Measurements from ENCODE around the gene TSKS. TPM values are rescaled to one million over a fixed set of nuclear protein-coding genes. Genes with fewer than 3 reads are reported as not detected.

Gene TSKS
- polyA plus RNA-seq, 4 donors = 0.07 to 0.54 (median 0.28) TPM; not detected in 1

DNA sequence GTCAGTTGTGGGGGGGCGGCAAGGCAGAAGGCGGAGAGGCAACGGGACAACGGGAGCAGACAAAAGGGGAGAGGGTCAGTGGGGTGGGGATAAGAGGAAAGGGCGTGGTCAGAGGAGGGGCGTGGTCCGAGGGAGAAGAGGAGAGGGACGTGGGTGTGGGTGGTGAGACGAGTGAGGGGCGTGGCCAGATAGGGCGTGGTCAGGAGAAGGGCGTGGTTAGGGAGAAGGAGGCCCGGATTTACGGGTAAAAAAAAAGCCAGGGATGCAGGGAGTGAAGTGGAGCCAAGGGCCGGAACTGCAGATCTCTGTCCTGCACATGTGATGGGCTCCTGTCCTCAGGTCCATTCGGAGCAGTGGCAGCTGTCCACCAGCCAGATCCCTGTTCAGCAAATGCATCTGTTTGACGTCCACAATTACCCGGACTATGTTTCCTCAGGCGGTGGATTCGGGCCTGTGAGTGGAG lies 50.7 kb downstream of the TSKS start:
- H3K27ac ChIP-seq (ENCODE audit: low read depth in 1 of 3, low read length in 2 of 3) = no peak overlapping the region
- WGBS, 3 donors = 51 to 62% (median 61%) methylated on average over 18 to 20 of the region's 20 CpGs
- no peak overlapping the region for H3K4me3 ChIP-seq (ENCODE audit: low read depth in 1 of 3, low read length in 3 of 3)
- no peaks in the 10 kb centered on the region for H3K36me3 ChIP-seq (ENCODE audit: control insufficient read depth in 3 of 3, insufficient read depth in 2 of 3, low read depth in 1 of 3, low read length in 3 of 3)
- H3K27me3 ChIP-seq (ENCODE audit: control insufficient read depth in 3 of 3, insufficient read depth in 3 of 3, low read length in 3 of 3) = no peaks in the 10 kb centered on the region
- H3K9me3 ChIP-seq (ENCODE audit: control insufficient read depth in 2 of 2, insufficient read depth in 1 of 2, low read depth in 1 of 2, low read length in 1 of 2) = no peaks in the 10 kb centered on the region
- H3K4me1 ChIP-seq (ENCODE audit: control insufficient read depth in 3 of 3, insufficient read depth in 2 of 3, low read depth in 1 of 3, low read length in 2 of 3) = no peaks in the 10 kb centered on the region
- DNase-seq (no peak), FAIRE-seq (no peak)

DNA sequence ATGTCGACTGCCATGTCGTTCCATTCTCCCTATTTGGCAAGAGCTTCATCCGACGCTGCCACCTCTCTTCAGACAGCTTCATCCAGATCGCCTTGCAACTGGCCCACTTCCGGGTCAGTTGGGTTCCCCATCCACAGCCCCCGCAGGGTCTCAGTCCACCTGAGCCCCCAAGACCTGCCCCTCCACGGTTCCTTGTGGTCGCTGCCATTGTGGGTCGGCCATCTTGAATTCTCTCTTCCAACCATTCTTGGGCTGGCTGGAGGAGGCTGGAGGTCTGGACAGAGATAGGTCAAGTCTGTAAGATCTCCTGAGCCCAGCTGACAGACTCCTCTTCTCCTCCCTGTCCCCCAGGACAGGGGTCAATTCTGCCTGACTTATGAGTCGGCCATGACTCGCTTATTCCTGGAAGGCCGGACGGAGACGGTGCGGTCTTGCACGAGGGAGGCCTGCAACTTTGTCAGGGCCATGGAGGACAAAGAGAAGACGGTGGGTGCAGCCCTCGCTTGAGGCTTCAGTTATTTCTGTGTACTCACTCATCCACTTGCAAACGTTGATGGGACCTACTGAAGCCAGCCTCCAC lies 52.6 kb downstream of the TSKS start:
- no peak overlapping the region for H3K4me3 ChIP-seq (ENCODE audit: low read depth in 1 of 3, low read length in 3 of 3)
- no peak for FAIRE-seq
- no peaks in the 10 kb centered on the region for H3K27me3 ChIP-seq (ENCODE audit: control insufficient read depth in 3 of 3, insufficient read depth in 3 of 3, low read length in 3 of 3)
- peaks cover 0 to 4% (median 0%) of the 10 kb centered on the region in 3 donors for H3K36me3 ChIP-seq (ENCODE audit: control insufficient read depth in 3 of 3, insufficient read depth in 2 of 3, low read depth in 1 of 3, low read length in 3 of 3)
- H3K27ac ChIP-seq (ENCODE audit: low read depth in 1 of 3, low read length in 2 of 3) = no peak overlapping the region
- DNase-seq = no peak
- no peaks in the 10 kb centered on the region for H3K4me1 ChIP-seq (ENCODE audit: control insufficient read depth in 3 of 3, insufficient read depth in 2 of 3, low read depth in 1 of 3, low read length in 2 of 3)
- 93 to 95% (median 93%) methylated on average over 20 of the region's 20 CpGs for WGBS, 3 donors
- no peaks in the 10 kb centered on the region for H3K9me3 ChIP-seq (ENCODE audit: control insufficient read depth in 2 of 2, insufficient read depth in 1 of 2, low read depth in 1 of 2, low read length in 1 of 2)

DNA sequence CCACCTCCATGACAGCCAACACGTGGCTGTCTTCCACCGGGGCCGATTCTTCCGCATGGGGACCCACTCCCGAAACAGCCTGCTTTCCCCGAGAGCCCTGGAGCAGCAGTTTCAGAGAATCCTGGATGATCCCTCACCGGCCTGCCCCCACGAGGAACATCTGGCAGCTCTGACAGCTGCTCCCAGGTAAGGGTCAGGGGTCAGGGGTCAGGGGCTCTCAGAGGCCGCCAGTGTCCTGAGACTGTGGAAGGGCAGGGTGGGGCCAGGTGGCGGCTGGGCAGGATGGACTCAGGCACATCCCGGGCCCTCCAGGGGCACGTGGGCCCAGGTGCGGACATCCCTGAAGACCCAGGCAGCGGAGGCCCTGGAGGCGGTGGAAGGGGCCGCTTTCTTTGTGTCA lies 57.2 kb downstream of the TSKS start:
- FAIRE-seq (no peak), DNase-seq (no peak)
- Histone ChIP-seq H3K4me1 (ENCODE audit: control insufficient read depth in 3 of 3, insufficient read depth in 2 of 3, low read depth in 1 of 3, low read length in 2 of 3) (no peaks in the 10 kb centered on the region), H3K9me3 (ENCODE audit: control insufficient read depth in 2 of 2, insufficient read depth in 1 of 2, low read depth in 1 of 2, low read length in 1 of 2) (no peaks in the 10 kb centered on the region), H3K36me3 (ENCODE audit: control insufficient read depth in 3 of 3, insufficient read depth in 2 of 3, low read depth in 1 of 3, low read length in 3 of 3) (peaks cover 0 to 4% (median 0%) of the 10 kb centered on the region in 3 donors), H3K27ac (ENCODE audit: low read depth in 1 of 3, low read length in 2 of 3) (no peak overlapping the region), H3K4me3 (ENCODE audit: low read depth in 1 of 3, low read length in 3 of 3) (no peak overlapping the region), H3K27me3 (ENCODE audit: control insufficient read depth in 3 of 3, insufficient read depth in 3 of 3, low read length in 3 of 3) (peaks cover 0 to 10% (median 3%) of the 10 kb centered on the region in 3 donors)
- 77 to 87% (median 83%) methylated on average over 13 to 16 of the region's 16 CpGs for WGBS, 3 donors

DNA sequence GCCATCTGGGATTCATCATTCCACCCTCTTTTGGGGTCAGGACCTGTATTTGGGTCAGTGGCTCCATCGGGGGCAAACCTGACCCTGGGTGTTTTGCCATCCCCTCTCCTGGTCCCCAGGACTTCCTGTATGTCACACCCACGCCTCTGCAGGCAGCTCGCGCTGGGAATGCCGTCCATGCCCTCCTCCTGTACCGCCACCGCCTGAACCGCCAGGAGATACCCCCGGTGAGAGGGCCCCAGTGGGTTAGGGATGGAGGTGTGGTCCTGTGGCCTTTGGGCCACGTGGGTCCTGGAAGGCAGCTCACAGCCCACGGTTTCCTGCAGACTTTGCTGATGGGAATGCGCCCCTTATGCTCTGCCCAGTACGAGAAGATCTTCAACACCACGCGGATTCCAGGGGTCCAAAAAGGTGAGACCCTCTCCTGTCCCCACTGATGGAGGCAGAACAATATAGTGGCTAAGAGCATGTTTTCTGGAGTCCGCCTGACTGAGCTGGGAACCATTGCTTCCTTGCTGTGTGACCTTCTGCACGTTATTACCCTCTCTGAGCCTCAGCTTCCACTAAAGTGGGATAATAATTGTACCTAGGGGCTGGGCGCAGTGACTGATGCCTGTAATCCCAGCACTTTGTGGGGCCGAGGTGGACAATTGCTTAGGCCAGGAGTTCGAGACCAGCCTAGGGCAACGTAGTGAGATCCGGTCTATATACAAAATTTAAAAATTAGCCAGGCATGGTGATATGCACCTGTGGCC lies 58.0 kb downstream of the TSKS start:
- Histone ChIP-seq H3K27ac (ENCODE audit: low read depth in 1 of 3, low read length in 2 of 3) (no peak overlapping the region), H3K9me3 (ENCODE audit: control insufficient read depth in 2 of 2, insufficient read depth in 1 of 2, low read depth in 1 of 2, low read length in 1 of 2) (no peaks in the 10 kb centered on the region), H3K4me1 (ENCODE audit: control insufficient read depth in 3 of 3, insufficient read depth in 2 of 3, low read depth in 1 of 3, low read length in 2 of 3) (no peaks in the 10 kb centered on the region), H3K4me3 (ENCODE audit: low read depth in 1 of 3, low read length in 3 of 3) (no peak overlapping the region), H3K36me3 (ENCODE audit: control insufficient read depth in 3 of 3, insufficient read depth in 2 of 3, low read depth in 1 of 3, low read length in 3 of 3) (peaks cover 0 to 4% (median 0%) of the 10 kb centered on the region in 3 donors), H3K27me3 (ENCODE audit: control insufficient read depth in 3 of 3, insufficient read depth in 3 of 3, low read length in 3 of 3) (peaks cover 0 to 14% (median 3%) of the 10 kb centered on the region in 3 donors)
- 83 to 87% (median 85%) methylated on average over 22 of the region's 22 CpGs for WGBS, 3 donors
- FAIRE-seq = no peak
- no peak for DNase-seq

DNA sequence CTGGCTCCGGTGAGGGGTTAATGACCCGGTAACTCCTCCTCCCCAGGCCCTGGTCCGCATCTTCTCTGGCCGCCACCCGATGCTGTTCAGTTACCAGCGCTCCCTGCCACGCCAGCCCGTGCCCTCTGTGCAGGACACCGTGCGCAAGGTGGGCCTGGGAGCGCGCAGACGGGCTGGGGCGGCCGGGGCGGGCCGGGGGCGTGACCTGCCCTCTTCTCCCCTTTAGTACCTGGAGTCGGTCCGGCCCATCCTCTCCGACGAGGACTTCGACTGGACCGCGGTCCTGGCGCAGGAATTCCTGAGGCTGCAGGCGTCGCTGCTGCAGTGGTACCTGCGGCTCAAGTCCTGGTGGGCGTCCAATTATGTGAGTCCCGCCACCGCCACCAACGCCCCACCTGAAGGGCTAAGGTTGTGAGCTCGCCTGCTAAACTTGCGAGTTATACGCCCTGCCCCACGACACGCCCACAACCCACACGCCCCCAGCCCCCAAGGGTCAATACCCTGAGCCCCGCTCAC lies 61.8 kb downstream of the TSKS start:
- Histone ChIP-seq H3K4me3 (ENCODE audit: low read depth in 1 of 3, low read length in 3 of 3) (no peak overlapping the region), H3K4me1 (ENCODE audit: control insufficient read depth in 3 of 3, insufficient read depth in 2 of 3, low read depth in 1 of 3, low read length in 2 of 3) (no peaks in the 10 kb centered on the region), H3K27ac (ENCODE audit: low read depth in 1 of 3, low read length in 2 of 3) (no peak overlapping the region), H3K9me3 (ENCODE audit: control insufficient read depth in 2 of 2, insufficient read depth in 1 of 2, low read depth in 1 of 2, low read length in 1 of 2) (no peaks in the 10 kb centered on the region), H3K27me3 (ENCODE audit: control insufficient read depth in 3 of 3, insufficient read depth in 3 of 3, low read length in 3 of 3) (peaks cover 0 to 14% (median 3%) of the 10 kb centered on the region in 3 donors), H3K36me3 (ENCODE audit: control insufficient read depth in 3 of 3, insufficient read depth in 2 of 3, low read depth in 1 of 3, low read length in 3 of 3) (peaks cover 0 to 4% (median 0%) of the 10 kb centered on the region in 3 donors)
- FAIRE-seq (no peak), DNase-seq (no peak)
- WGBS, 3 donors = 24 to 47% (median 36%) methylated on average over 30 to 40 of the region's 40 CpGs

GRCh38 chr19:49700563-49700962 lies 62.5 kb downstream of the TSKS start:
- FAIRE-seq (no peak), DNase-seq (no peak)
- Histone ChIP-seq H3K36me3 (ENCODE audit: control insufficient read depth in 3 of 3, insufficient read depth in 2 of 3, low read depth in 1 of 3, low read length in 3 of 3) (no peaks in the 10 kb centered on the region), H3K27ac (ENCODE audit: low read depth in 1 of 3, low read length in 2 of 3) (no peak overlapping the region), H3K27me3 (ENCODE audit: control insufficient read depth in 3 of 3, insufficient read depth in 3 of 3, low read length in 3 of 3) (peaks cover 0 to 14% (median 3%) of the 10 kb centered on the region in 3 donors), H3K4me3 (ENCODE audit: low read depth in 1 of 3, low read length in 3 of 3) (no peak overlapping the region), H3K9me3 (ENCODE audit: control insufficient read depth in 2 of 2, insufficient read depth in 1 of 2, low read depth in 1 of 2, low read length in 1 of 2) (no peaks in the 10 kb centered on the region), H3K4me1 (ENCODE audit: control insufficient read depth in 3 of 3, insufficient read depth in 2 of 3, low read depth in 1 of 3, low read length in 2 of 3) (no peaks in the 10 kb centered on the region)
- 51 to 63% (median 57%) methylated on average over 11 of the region's 11 CpGs for WGBS, 3 donors

DNA sequence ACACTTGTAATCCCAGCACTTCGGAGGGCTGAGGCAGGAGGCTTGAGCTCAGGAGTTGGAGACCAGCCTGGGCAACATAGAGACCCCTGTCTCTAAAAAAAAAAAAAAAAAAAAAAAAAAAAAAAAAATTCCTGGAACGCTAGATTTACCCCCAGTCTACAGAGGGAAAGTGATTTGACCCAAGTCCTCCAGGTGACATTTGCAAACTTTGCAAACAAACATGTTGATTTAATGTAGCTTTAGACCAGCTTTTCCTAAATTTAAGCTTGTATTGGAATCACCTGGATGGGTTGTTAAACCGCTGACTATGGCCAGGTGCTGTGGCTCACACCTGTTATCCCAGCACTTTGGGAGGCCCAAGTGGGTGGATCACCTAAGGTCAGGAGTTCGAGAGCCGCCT lies 63.7 kb downstream of the TSKS start:
- DNase-seq = no peak
- Histone ChIP-seq H3K27me3 (ENCODE audit: control insufficient read depth in 3 of 3, insufficient read depth in 3 of 3, low read length in 3 of 3) (peaks cover 0 to 14% (median 3%) of the 10 kb centered on the region in 3 donors), H3K4me3 (ENCODE audit: low read depth in 1 of 3, low read length in 3 of 3) (no peak overlapping the region), H3K36me3 (ENCODE audit: control insufficient read depth in 3 of 3, insufficient read depth in 2 of 3, low read depth in 1 of 3, low read length in 3 of 3) (no peaks in the 10 kb centered on the region), H3K9me3 (ENCODE audit: control insufficient read depth in 2 of 2, insufficient read depth in 1 of 2, low read depth in 1 of 2, low read length in 1 of 2) (no peaks in the 10 kb centered on the region), H3K4me1 (ENCODE audit: control insufficient read depth in 3 of 3, insufficient read depth in 2 of 3, low read depth in 1 of 3, low read length in 2 of 3) (no peaks in the 10 kb centered on the region), H3K27ac (ENCODE audit: low read depth in 1 of 3, low read length in 2 of 3) (no peak overlapping the region)
- 67 to 91% (median 87%) methylated on average over 5 of the region's 5 CpGs for WGBS, 3 donors
- FAIRE-seq = no peak

- FAIRE-seq (no peak), DNase-seq (no peak)
- 84 to 91% (median 88%) methylated on average over 7 of the region's 7 CpGs for WGBS, 3 donors
Observed at GRCh38 chr19:49696865-49697264, 66.2 kb downstream of the TSKS start.

More at GRCh38 chr19:49696865-49697264, 66.2 kb downstream of the TSKS start:
- no peak overlapping the region for H3K27ac ChIP-seq (ENCODE audit: low read depth in 1 of 3, low read length in 2 of 3)
- peaks cover 0 to 25% (median 3%) of the 10 kb centered on the region in 3 donors for H3K27me3 ChIP-seq (ENCODE audit: control insufficient read depth in 3 of 3, insufficient read depth in 3 of 3, low read length in 3 of 3)
- H3K9me3 ChIP-seq (ENCODE audit: control insufficient read depth in 2 of 2, insufficient read depth in 1 of 2, low read depth in 1 of 2, low read length in 1 of 2) = no peaks in the 10 kb centered on the region
- H3K4me1 ChIP-seq (ENCODE audit: control insufficient read depth in 3 of 3, insufficient read depth in 2 of 3, low read depth in 1 of 3, low read length in 2 of 3) = no peaks in the 10 kb centered on the region
- no peak overlapping the region for H3K4me3 ChIP-seq (ENCODE audit: low read depth in 1 of 3, low read length in 3 of 3)
- no peaks in the 10 kb centered on the region for H3K36me3 ChIP-seq (ENCODE audit: control insufficient read depth in 3 of 3, insufficient read depth in 2 of 3, low read depth in 1 of 3, low read length in 3 of 3)
